Measurements from ENCODE around the gene SMYD1.

DNA sequence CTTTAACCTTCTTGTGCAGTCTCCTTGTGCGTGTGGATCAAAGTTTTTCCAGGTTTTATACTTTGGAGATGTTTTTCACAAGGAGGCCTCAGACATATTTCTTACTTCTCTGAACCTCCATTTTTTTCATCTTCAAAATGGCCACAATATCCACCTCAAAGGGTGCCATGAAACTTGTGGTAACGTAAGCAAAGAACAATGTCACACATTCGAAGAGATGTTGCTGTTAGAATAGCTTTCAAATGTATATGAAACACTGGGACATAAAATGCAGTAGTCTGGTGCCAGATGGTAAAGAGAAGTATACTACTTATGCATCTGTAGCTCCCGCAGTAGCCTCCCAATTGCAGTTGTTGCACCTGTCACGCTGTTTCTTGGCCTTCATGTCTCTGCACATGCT, 9.4 kb upstream of the SMYD1 start:
- TF ChIP-seq TCF12 (IDR thresholded peaks at IDR 0.05; ENCODE audit: low read depth) (no peak), EP300 (IDR thresholded peaks at IDR 0.05; ENCODE audit: borderline replicate concordance) (no peak), NFIC (IDR thresholded peaks at IDR 0.05) (no peak)
